HG03103 (cell line): ENCODE measurements around the gene TFCP2L1.
"Not testable (repeated sequence)": the region's sequence is repeated elsewhere in the genome, so short reads cannot be mapped to it uniquely, and the experiment has no call there.

Source experiments
- ATAC-seq: cut with Tn5 transposase; IDR thresholded peaks from one replicate; pipeline ENCODE4 v1.9.1; 2021; ENCODE audit warnings: low read depth; ENCODE audit not compliant: unreplicated experiment

The TFCP2L1 gene

DNA sequence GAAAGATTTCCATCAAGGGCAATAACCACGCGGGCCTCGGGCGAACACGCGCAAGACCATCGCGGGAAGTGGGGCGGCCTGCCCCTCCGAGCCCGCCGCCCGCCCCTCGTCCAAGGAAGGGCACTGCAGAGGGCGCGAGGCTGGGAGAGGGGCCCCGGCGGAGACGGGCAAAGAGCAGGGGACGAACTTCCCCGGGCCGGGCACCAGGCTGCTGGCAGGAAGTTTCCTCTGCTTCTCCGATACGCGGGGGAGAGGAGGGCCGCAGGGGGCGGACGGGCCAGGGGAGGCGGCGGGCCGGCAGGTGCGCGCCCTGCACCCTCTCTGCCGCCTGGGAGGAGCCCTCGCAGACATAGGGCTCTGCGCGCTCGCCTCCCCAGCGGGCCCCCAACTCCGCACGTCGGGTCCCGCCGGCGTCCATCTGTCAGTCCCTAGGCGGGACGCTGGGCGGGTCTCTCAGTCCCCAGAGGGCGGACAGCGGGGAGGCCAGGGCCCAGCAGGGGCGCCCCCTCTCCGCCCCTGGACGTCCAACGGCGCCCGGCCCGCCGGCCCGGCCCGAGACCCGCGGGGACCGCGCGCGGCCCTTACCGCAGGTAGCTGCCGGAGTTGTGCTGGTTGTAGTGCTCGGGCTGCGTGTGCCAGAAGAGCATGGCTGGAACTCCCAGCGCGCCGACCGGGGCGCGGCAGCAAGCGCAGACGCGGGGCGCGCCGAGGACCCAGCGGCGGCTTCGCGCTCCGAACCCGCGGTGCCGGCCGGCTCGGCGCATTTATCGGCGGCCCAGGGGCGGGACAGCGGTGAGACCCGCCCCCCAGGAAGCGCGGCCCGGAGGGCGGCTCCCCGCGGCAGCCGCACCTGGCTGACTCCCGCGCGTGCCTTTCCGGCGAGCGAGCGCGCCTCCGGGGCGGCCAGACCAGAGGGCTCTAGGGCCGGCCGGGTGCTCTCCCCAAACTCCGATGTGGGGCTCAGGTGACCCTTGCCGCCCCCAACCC, at the start of gene TFCP2L1:
TFCP2L1 (minus strand) TSS at position 740 of the 987 bp plus-strand sequence; CDS start at position 647, 93 bp downstream.
- peak; percentile 57 for ATAC-seq

- peak; percentile 91 for ATAC-seq
These were observed 49.0 kb upstream of the TFCP2L1 start for GRCh38 chr2:121333834-121334558.

GRCh38 chr2:121333231-121333630, 48.2 kb upstream of the TFCP2L1 start:
- ATAC-seq, result no peak

GRCh38 chr2:121331324-121331723, 46.3 kb upstream of the TFCP2L1 start:
- not testable (repeated sequence) for ATAC-seq

DNA sequence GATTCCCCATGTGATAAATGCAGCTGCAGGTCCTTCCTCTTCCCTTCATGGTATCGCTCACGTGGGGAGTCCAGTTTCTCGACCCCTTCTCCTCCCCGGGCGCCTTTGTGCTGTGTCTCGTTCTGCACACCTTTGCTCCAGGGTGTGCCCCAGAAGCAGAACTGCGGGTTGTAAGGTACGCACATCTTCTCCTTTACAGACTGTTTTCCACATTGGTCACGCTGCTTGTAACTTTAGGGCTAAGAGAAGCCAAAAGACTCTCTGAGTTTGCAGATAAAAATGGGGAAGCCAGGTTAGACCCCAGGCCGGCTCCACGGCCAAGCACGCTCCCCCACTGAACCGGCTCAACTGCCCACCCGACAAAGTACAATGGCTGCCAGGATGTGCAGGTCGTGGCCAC, 45.9 kb upstream of the TFCP2L1 start:
- no peak for ATAC-seq

- ATAC-seq, result no peak
These were observed 44.8 kb upstream of the TFCP2L1 start for GRCh38 chr2:121329786-121330185.

DNA sequence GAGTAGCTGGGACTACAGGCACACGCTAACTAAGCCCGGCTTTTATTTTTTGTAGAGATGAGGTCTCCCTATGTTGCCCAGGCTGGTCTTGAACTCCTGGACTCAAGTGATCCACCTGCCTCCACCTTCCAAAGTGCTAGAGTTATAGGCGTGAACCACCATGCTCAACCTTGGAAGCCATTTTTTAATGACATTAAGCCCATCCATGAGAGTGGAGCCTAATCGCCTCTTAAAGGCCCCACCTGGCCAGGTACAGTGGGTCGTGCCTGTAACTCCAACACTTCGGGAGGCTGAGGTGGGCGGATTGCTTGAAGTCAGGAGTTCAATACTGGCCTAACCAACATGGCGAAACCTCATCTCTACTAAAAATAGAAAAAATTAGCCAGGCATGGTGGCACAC, 41.6 kb upstream of the TFCP2L1 start:
- no peak for ATAC-seq

- ATAC-seq, result no peak
These were observed 39.6 kb upstream of the TFCP2L1 start for GRCh38 chr2:121324601-121325000.

DNA sequence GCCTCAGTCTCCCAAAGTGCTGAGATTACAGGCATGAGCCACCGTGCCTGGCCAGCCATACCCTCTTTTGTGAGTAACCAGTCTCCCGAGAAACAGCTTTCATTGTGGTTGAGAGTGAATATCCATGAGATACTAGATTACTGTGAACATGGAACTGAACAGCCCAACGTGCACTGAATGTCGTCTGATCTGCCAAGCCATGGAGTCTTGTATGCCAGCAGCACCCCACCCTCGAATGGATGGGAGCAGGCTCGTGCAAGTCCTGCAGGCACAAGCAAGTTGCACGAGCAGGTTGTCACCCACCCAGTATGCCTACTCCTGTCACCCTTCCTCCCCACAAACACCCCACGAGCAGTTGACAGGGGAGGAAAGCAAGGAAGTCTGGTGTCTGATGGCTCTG, 36.5 kb upstream of the TFCP2L1 start:
- no peak for ATAC-seq

DNA sequence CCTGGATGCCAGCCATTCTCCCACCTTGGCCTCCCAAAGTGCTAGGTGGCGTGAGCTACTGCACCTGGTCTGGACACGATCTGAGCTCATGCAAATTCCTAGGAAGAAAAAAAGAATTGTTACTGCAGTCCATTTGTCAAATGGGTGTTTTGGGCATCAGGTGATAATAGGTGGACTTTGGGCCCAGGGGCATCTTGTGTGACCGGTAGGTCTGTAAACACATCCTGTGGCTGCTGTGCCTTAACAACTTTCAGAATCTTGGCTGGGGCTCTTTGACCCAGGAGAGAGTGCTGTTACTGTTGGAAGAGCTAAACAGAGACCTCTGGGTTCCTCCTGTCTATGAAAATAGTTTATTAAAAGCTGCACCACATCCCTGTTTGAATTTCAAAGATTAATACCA, 34.9 kb upstream of the TFCP2L1 start:
- no peak for ATAC-seq

DNA sequence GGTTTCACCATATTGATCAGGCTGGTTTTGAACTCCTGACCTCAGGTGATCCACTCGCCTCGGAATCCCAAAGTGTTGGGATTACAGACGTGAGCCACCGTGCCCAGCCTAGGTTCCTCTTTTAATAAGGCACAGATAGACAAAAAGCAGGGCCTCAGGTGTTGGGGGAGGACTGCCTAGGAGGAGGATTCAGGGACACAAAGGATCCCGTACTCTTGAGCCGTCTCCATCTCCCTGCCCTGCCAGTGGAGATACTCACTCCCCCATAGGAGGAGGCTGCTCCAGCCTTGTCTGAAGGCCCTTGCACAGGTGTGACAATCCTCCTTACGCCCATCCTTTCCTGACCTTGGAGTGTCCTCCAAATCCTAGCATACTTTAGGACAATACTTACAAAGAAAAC, 32.0 kb upstream of the TFCP2L1 start:
- no peak for ATAC-seq

GRCh38 chr2:121313701-121314100, 28.7 kb upstream of the TFCP2L1 start:
- not testable (repeated sequence) for ATAC-seq

DNA sequence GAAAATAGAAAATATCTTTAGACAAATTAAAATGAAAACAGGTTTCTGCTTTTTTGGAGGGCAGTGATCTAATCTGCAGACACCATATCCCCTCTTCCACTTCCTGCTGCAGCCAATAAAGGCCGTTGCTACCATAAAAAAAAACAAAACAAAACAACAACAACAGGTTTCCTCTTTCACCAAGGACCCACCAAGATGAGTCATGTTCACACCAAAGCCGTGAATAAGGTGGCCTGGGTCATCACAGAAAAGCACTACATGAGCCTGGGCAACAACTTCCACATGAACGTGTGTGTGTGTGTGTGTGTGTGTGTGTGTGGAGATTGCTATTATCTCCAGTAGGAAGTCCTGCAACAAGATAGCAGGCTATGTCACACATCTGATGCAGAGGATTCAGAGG, 24.8 kb upstream of the TFCP2L1 start:
- peak; percentile 79 for ATAC-seq

GRCh38 chr2:121309323-121309722, 24.3 kb upstream of the TFCP2L1 start:
- ATAC-seq, result no peak

DNA sequence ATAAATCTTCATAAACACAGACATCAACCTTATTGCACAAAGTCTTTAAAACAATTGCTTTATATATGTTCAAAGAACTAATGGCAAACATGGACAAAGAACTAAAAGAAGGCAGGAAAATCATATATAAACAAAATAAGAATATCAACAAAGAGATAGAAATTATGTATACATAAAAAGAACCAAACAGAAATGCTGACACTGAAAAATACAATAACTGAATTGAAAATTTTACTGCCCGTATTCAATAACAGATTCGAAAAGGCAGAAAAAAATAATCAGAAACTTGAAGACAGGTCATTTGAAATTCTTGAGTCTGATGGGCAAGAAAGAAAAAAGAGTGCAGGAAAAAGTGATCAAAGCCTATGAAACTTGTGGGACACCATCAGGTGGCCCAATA, 22.0 kb upstream of the TFCP2L1 start:
- ATAC-seq, result no peak

- ATAC-seq, result no peak
These were observed 19.9 kb upstream of the TFCP2L1 start for GRCh38 chr2:121304941-121305340.

DNA sequence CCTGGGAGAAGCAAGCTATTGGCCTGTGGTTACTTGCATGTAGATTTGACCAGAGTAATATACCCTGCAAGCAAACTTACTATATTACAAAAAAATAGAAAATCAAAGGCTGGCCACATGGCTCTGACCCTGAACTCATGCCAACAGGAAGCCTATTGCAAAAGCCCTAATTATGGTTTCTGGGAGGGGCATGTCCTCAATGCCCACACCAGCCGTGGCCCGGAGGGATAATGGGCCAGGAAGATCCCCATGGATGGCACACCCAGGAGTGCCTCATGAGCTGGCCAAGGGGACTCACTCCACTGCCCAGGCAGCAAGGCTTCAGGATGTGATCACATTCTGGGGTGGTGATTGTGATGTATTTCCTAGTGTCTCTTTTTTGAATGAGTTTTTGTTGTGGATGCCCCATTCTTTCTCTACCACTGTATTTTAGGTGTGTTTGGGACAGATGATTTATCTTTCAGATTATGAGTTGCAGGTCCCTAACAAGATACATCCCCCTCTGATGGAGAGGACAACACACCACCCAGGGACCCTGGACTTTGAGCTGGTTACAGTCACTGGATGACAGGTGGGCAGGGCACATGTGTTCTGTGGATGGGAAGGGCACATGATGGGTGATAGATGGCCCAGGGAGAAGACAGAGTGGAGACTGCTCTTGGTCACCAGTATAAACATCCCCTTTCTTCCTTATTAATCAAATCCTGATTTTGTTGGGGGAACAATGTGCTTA, 18.7 kb upstream of the TFCP2L1 start:
- ATAC-seq, result no peak

GRCh38 chr2:121301190-121301589, 16.2 kb upstream of the TFCP2L1 start:
- ATAC-seq, result not testable (repeated sequence)

- ATAC-seq, result no peak
These were observed 13.5 kb upstream of the TFCP2L1 start for GRCh38 chr2:121298476-121298875.

GRCh38 chr2:121297866-121298265, 12.9 kb upstream of the TFCP2L1 start:
- not testable (repeated sequence) for ATAC-seq
